Measurements from ENCODE around the gene PNKD.

Gene PNKD

GRCh38 chr2:218269900-218270720, at the start of gene PNKD, which contains the start of gene AAMP:
PNKD (plus strand) TSS chr2:218270519; CDS start chr2:218270536, 17 bp downstream.
AAMP (minus strand) TSS chr2:218270137; CDS start chr2:218270086, 51 bp downstream.
- peak; percentile 100 for DNase-seq (ENCODE audit: low spot score)

GRCh38 chr2:218221000-218221399, 49.3 kb upstream of the PNKD start:
- no peak for DNase-seq (ENCODE audit: low spot score)

- no peak for DNase-seq (ENCODE audit: low spot score)
Observed at GRCh38 chr2:218223046-218223445, 47.3 kb upstream of the PNKD start.

- DNase-seq (ENCODE audit: low spot score): no peak
Observed at GRCh38 chr2:218224186-218224585, 46.1 kb upstream of the PNKD start.

GRCh38 chr2:218226903-218227302, 43.4 kb upstream of the PNKD start:
- no peak for DNase-seq (ENCODE audit: low spot score)

GRCh38 chr2:218228366-218229090, 41.8 kb upstream of the PNKD start:
- DNase-seq (ENCODE audit: low spot score): no peak

GRCh38 chr2:218229239-218229638, 41.1 kb upstream of the PNKD start:
- DNase-seq (ENCODE audit: low spot score): no peak

GRCh38 chr2:218229851-218230250, 40.5 kb upstream of the PNKD start:
- no peak for DNase-seq (ENCODE audit: low spot score)

- peak; percentile 54 for DNase-seq (ENCODE audit: low spot score)
Observed at GRCh38 chr2:218230882-218231281, 39.4 kb upstream of the PNKD start.

GRCh38 chr2:218233543-218233942, 36.8 kb upstream of the PNKD start:
- no peak for DNase-seq (ENCODE audit: low spot score)

GRCh38 chr2:218234521-218234920, 35.8 kb upstream of the PNKD start:
- DNase-seq (ENCODE audit: low spot score): no peak

- no peak for DNase-seq (ENCODE audit: low spot score)
Observed at GRCh38 chr2:218235017-218235416, 35.3 kb upstream of the PNKD start.

GRCh38 chr2:218236829-218237228, 33.5 kb upstream of the PNKD start:
- DNase-seq (ENCODE audit: low spot score): no peak

- DNase-seq (ENCODE audit: low spot score): no peak
Observed at GRCh38 chr2:218238887-218239286, 31.4 kb upstream of the PNKD start.

GRCh38 chr2:218244204-218244603, 26.1 kb upstream of the PNKD start:
- DNase-seq (ENCODE audit: low spot score): no peak

- no peak for DNase-seq (ENCODE audit: low spot score)
Observed at GRCh38 chr2:218244665-218245064, 25.7 kb upstream of the PNKD start.

GRCh38 chr2:218245214-218245613, 25.1 kb upstream of the PNKD start:
- DNase-seq (ENCODE audit: low spot score): no peak

- DNase-seq (ENCODE audit: low spot score): no peak
Observed at GRCh38 chr2:218249691-218250090, 20.6 kb upstream of the PNKD start.

- DNase-seq (ENCODE audit: low spot score): no peak
Observed at GRCh38 chr2:218252509-218253231, 17.6 kb upstream of the PNKD start.

- no peak for DNase-seq (ENCODE audit: low spot score)
Observed at GRCh38 chr2:218253232-218253625, 17.1 kb upstream of the PNKD start.

- DNase-seq (ENCODE audit: low spot score): no peak
Observed at GRCh38 chr2:218255446-218255845, 14.9 kb upstream of the PNKD start.

GRCh38 chr2:218256612-218257350, 13.5 kb upstream of the PNKD start:
- no peak for DNase-seq (ENCODE audit: low spot score)

All from hematopoietic multipotent progenitor cell treated with erythropoietin and hydrocortisone succinate and interleukin-3 and kit ligand, for 15 days (in vitro differentiated cells).